NCI-H2196 treated with DMSO at 0.1 percent for 48 hours (cell line): Measurements from ENCODE around the gene TOM1L2.

Experiments used
- DNase-seq: peaks from one replicate; lab custom pipeline; 2025; ENCODE audit not compliant: unreplicated experiment; lab: John Stamatoyannopoulos, UW

Gene TOM1L2

GRCh38 chr17:17823433-17824118, 148.6 kb downstream of the TOM1L2 start:
- peak; percentile 67 for DNase-seq

DNA sequence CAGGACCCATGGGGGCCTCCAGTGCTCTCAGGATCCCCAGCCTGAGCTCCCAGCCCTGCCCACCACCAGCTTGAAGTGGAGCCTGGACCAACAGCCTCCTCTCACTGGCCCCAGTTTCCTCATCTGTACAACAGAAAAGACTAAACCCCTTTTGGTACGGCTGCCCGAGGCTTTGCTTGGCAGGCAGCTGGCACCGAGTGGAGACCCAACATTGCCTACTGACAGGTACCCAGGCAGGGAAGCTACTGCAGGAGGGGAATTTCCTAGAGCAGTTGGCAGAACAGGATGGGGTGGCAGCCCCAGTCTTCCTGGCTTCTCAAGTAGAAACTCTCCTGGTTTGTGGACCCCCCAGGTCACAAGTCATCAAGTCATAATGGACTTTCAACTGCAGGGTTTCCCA, 149.6 kb downstream of the TOM1L2 start:
- DNase-seq: no peak

DNA sequence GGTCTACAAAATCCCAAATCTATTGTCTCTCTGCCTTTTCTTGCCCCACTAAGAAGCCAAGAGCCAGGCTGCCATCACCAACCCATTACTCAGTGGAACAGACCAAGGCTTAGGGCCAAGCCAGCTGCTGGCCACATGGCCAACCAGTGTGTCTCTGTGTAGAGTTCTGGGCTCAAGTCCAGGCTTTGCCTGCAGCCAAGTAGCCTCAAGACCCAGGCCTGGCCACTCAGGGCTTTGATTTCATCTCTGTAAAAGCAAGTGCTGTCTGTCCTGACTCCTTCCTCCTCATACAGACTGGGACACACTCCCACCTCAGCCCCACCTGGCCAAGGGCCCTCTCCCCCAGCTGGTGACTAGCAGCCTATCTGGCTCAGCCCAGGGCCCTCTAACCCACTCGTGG, 150.0 kb downstream of the TOM1L2 start:
- no peak for DNase-seq

DNA sequence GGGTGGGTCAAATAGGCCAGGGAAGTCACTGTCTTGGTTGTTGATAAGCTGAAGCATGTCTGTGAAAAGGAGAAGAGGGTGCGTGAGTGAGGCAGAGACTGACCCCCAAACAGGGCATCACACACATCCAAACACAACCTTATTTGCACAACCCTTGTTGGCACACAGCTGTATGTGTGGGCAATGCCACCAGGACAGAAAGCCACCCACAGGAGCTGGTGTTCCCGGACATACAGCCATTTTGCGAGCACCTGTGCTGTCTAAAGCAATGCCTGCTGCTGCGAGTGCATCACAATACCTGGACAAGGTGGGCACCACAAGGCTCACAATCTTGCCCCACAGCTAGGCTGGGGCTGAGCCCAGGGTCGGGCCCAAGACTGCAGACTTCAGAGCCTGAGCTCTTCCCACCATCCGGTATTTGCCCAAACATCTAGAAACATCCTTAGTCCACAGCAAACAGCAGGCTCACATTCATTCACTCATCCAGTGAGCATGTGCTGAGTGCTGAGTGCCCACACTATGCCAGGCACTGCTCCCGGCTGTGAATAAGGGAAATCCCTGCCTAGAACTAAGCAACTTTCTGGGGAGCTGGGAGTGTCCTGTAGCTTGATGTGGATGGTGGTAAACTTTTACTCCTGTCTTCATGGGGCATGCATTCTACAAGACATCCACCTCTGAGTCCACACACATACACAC, 151.6 kb downstream of the TOM1L2 start:
- no peak for DNase-seq

DNA sequence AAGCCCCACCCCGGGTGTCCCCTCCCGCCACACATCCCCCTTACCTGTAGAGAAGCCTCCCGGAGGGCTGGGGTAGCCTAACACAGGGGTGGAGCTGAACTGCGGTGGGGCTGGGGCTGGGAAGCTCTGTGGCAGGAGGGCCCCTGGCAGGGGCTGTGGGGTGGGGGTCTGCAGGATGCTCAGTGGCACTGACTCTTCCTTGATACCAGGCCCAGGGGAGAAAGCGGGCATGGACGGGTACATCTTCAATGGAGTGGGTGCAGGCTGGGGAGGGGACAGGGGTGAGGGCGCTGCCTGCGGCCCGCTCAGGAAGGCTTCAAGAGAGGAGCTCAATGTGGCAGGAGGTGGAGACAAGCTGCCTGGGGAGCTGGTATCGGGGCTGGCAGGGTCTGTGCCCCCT, 152.2 kb downstream of the TOM1L2 start:
- DNase-seq: no peak

- no peak for DNase-seq
These were observed 152.6 kb downstream of the TOM1L2 start for GRCh38 chr17:17819561-17819995.

- no peak for DNase-seq
These were observed 153.1 kb downstream of the TOM1L2 start for GRCh38 chr17:17819111-17819510.

DNA sequence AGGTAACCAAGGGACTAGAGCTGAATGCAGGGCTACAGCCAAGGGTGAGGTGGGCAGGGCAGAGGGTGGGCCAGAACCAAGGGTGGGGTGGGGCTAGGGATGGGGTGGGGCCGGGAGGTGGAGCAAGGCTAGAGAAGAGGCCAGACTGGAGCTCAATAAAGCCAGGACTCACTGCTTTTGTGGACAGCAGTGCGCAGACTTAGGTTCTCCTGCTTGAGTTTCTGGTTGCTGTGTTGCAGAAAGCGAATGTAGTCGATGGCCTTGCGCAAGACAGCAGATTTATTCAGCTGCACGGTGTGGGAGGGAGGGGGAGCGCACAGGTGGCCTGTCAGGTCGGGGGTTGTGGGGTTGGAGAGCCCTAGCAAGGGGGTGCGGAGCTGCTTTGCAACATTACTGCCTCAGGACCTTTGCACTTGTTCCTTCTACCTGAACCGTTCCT, 154.1 kb downstream of the TOM1L2 start:
- DNase-seq: no peak

DNA sequence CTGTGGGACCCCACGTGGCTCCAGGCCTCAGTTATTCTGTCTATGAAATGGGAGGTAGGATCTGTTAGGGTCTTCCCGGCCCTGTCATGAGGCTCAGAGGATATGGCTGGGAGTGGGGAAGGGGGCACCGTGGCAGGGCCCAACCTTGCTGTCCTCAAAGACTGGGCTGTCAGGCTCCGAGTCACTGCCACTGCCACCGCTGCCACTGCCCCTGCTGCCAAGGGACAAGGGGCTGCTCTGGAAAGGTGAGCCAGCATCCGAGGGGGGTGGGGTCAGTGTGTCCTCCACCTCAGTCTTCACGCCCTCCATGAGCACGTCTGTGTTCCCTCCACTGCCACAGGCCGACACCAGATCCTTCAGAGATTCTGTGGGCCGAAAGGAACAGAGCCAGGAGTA, 154.7 kb downstream of the TOM1L2 start:
- DNase-seq: no peak

DNA sequence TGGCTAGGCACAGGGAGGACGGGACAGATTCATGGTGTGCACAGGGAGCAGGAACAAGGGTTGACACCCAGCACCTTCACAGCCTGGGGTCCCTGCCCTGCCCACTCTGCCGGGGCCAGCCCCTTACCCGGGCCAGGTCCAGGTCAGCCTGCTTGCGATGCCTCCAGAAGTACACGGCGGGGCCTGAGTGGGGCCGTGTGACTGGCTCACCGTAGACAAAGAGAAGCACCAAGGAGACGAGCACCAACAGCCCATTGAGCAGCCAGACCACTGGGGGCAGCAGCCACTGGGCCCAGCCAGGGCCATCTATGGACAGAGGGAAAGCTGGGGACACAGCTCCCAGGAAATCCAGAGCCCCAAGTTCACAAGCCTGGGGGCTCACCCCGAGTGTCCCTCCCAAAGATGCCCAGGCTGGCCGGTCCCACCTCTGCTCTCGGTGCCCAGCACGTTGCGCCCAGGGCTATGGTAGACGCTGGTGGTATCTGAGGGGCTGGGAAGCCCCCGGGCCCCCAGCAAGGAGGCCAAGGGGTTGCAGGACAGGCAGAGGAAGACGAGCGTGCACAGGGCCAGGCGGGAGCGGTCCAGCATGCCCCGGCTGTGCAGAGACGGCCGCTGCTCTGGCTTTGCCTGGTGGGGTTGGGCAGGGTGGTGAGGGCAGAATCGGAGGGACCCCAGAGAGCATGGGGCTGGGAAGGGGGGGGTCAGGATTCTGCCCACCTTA, 155.2 kb downstream of the TOM1L2 start:
- DNase-seq: no peak

- DNase-seq: no peak
These were observed 155.9 kb downstream of the TOM1L2 start for GRCh38 chr17:17816240-17816814.

GRCh38 chr17:17815436-17816200, 156.6 kb downstream of the TOM1L2 start:
- no peak for DNase-seq

- no peak for DNase-seq
These were observed 157.2 kb downstream of the TOM1L2 start for GRCh38 chr17:17815062-17815406.

- no peak for DNase-seq
These were observed 157.8 kb downstream of the TOM1L2 start for GRCh38 chr17:17814162-17815061.

DNA sequence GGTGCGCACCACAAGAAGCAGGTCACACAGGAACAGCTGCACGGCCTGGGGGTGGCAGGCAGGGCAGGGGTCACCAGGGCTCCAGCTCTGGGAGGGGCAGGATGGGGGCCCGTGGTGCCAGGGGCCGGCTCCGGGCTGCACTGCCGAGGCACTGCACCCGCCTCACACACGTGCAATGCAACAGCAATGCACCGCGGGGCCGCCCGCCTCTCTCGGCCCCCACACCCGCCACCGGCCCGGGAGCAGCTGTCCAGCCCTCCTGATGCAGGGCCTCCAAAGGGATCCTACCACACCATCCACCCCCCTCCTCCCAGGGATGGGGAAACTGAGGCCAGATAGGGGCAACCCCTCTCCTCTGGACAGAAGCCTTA, 158.5 kb downstream of the TOM1L2 start:
- DNase-seq: no peak

- DNase-seq: no peak
These were observed 159.0 kb downstream of the TOM1L2 start for GRCh38 chr17:17813055-17813724.

GRCh38 chr17:17812211-17813054, 159.8 kb downstream of the TOM1L2 start:
- DNase-seq: no peak

DNA sequence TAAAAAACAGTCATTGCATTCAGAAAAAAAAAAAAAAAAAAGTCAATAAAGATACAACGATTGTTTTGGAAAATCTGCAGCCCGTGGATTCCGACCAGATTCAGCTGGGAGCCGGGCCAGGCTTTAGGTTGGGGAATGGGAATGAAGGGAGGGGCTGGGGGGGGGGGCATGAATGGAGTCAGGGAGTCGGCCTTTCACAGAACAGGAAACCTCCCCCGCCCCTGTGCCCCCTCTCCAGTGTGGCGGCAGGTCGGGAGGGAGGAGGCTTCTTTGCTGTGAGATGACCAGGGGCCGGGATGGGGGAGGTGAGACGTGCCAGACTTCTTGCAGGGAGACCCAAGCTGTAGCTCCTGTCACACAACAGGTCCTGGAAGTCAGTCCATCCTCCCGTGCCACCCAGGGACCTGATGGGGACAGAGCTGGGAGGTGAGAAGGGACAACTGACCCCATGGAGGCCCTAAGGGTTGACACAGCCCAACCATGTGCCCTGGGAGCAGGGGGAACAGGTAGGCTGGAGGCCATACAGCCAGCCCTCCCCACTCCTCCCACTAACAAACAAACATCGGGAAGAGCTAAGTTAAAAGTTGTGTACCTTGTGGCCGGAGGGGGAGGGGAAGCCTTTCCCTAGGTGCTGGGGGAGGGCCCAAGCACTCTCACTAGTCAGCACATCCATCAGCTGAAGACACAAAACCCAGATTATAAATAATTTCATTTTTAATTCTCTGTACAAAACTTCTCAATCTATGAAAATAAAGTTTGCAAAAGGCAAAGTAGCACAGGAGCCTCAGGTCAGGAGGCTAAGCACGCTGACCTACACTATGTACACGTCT, 160.6 kb downstream of the TOM1L2 start:
- no peak for DNase-seq
